ENCODE measurements around the gene KRTAP17-1.
"Not testable (repeated sequence)": the region's sequence is repeated elsewhere in the genome, so short reads cannot be mapped to it uniquely, and the experiment has no call there.

The KRTAP17-1 gene

DNA sequence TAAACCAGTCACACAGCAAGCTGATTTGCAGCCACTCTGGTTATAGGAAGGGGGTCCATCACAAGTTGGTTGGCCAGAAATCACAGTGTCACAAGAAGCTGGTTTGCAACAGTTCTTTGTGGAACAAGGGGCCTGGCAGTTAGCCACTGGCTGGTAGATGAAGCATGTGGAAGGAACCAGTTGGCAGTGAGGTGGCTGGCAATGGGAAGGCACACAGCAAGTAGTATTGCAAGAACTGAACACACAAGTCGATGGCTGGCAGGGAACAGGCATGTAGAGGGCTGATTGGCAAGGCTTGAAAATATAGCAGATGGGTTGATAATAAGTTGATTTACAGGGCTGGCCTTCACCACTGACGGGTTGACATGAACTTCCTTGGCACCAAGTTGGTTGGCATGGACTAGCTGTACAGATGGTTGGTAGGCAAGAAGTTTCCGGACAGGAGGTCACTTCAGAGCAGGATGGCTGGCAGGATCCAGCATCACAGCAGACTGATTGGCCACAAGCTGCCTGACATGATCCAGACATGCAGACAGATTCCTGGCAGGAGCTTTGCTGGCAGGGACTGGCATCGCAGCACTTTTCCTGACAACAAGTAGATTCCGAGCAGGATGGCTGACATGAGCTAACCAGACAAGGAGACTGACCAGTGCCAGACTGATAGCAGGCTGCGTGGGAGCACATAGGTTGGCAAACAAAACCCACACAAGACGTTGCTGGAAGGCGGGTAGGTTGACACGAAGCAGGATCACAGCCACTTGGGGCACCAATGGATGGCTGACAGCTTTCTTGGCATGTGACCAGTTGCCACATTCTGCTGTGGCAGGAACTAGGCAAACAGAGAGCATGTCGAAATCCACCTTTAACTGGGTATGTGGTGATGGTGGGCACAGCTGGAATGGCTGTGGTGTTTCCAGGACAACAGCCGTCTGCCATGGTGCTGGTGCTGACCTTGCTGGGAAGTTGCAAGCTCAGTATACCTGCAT, 13.3 kb downstream of the KRTAP17-1 start, which contains the start of gene KRTAP29-1:
TSS of gene KRTAP29-1 (minus strand) at position 936 of the 986 bp plus-strand sequence. CDS start at position 936, 0 bp downstream.
- DNase-seq: no peak

DNA sequence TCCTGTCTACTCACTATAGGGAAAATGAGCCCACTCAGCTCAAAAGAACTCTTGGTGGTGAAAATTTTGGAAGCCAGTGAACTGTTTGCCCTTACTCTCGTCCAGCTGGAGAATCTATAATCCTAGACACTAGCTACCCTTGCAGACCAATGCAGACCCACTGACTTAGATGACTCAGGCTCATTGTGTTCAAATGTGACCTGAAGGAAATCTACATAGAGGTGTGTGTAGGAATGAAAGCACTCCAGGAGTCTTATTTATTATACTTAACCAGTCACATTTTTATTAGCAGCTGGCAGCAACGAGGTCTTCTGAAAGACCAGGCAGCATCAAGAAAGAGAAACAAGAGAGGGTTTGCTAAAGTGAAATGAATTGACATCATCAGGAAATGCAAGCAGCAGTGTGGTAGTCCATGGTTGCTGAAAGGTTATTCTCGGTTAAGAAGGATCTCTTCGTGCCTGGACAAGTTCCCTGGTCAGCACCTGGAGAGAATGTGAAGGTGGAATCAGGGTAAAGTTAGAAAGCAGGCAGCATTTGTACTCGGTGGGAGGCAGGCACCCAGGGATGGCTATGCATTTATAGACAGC, 14.2 kb downstream of the KRTAP17-1 start:
- DNase-seq: no peak

DNA sequence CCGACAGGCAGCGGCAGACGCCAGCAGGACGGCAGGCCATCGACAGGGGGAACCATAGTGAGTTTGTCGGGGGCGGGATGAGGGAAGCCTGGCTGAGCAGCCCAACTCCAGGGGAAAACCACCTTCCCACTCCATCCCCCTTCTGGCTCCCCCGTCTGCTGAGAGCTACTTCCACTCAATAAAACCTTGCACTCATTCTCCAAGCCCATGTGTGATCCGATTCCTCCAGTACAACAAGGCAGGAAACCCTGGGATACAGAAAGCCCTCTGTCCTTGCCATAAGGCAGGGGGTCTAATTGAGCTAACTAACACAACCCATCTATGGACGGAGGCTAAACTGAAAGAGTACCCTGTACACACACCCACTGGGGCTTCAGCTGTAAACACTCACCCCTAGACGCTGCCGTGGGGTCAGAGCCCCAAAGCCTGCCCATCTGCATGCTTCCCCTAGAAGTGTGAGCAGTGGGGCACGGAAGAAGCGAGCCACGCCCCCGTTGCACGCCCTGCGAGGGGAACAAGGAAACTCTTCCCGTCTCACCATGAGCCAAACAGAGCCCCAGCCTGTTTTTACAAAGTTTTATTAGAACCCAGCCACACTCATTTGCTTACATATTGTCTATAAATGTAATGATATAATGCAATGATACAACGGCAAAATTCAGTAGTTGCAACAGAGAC, 16.9 kb downstream of the KRTAP17-1 start:
- DNase-seq: no peak

- no peak for DNase-seq
Observed at GRCh38 chr17:41296846-41297245, 18.7 kb downstream of the KRTAP17-1 start.

DNA sequence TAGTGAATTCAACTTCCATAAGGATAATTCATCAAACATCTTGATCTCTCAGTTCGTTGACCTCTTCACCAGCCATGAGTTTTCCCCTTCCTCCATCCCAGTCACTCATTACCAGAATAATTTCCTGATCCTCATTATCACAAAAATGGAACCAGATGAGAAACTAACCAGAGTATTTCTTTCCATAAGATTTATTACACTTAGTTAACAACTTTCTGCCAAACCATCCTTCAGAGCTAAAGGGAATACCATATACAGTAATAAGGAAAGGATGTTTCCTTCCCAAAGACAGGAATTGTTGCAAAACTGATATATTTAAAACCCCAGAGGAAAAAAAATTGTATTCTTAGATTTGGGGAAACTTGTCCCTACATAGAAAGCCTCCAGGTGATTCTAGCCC, 21.5 kb downstream of the KRTAP17-1 start:
- no peak for DNase-seq

DNA sequence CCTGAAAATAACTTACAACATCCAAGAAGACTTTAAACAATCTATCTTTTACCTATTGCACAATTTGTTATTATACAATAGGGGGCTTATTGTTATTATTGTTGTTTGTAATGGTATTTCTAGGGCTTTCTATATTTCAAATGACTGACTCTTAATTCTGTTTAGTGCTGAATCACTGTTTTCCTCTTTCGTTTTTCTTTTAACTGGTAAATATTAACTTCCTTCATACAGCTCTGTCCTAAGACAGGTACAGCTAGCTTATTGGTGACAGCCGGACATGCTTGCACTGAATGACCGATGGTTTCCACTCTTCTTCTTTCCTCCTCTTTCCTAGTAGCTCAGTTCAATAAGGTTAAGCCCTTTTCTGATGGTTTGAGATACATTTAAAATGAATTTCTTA, 28.5 kb downstream of the KRTAP17-1 start:
- DNase-seq: no peak

DNA sequence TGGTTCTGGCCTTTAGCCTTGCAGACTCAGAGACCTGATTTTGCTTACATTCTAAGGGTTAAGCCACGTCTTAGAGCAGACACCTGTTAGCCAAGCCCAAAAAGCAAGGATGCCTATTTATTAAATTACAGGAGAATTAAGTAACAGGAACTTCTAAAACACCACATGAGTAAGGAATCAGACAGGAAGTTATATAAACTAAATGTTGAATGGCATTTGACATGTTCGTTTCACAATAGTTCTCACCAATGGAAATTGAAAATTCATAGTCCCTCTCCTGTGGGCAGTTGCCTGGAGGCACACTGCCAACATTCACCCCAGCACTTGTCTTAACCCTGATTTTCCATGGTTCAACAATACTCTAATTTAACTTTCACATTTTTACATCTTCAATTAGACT, 31.0 kb downstream of the KRTAP17-1 start:
- DNase-seq: no peak

GRCh38 chr17:41284043-41284442, 31.5 kb downstream of the KRTAP17-1 start:
- no peak for DNase-seq

DNA sequence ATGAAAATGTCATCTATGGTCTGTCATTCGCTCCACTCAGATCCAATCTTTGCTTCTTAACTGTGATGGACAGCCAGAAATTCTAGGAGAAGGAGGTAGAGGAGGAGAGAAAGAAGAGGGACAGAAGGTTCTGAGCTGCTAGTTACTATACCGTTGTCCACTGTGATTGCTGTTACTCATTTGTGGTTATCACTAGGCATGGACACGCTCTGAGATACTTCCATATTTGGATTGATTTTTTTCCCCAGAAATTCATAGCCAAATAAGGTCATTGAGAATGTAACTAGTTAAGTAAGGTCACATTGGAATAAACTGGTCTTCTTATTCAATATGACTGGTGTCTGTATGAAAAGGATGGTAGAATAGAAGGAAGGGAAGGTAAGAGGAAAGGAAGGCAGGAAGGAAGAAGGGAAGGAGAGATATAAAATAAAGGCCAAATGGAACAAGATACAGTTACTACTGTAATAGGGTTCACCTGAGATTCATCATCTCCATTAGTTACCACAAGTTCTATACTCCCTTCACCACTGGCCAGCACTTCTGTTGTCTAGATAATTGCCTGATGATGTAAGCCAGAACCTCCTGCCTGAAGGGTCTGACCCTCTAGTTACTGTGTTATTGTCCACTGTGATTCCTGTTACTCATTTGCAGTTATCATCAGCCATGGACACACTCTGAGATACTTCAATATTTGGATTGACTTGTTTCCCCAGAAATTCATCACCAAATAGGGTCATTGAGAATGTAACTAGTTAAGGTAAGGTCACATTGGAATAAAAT, 37.1 kb downstream of the KRTAP17-1 start:
- DNase-seq: no peak

DNA sequence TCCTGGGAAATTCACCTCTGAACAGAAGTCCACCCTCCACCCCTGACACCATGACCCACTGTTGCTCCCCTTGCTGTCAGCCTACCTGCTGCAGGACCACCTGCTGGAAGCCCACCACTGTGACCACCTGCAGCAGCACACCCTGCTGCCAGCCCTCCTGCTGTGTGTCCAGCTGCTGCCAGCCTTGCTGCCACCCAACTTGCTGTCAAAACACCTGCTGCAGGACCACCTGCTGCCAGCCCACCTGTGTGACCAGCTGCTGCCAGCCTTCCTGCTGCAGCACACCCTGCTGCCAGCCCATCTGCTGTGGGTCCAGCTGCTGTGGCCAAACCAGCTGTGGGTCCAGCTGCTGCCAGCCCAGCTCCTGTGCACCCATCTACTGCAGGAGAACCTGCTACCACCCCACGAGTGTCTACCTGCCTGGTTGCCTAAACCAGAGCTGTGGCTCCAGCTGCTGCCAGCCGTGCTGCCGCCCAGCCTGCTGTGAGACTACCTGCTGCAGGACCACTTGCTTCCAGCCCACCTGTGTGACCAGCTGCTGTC, 39.8 kb downstream of the KRTAP17-1 start, which contains the start of gene KRTAP9-7:
TSS of gene KRTAP9-7 (plus strand) at position 51 of the 543 bp plus-strand sequence. CDS start at position 51, 0 bp downstream.
- not testable (repeated sequence) for DNase-seq

- no peak for DNase-seq
Observed at GRCh38 chr17:41271858-41272257, 43.7 kb downstream of the KRTAP17-1 start.

GRCh38 chr17:41271323-41271722, 44.2 kb downstream of the KRTAP17-1 start:
- not testable (repeated sequence) for DNase-seq

DNA sequence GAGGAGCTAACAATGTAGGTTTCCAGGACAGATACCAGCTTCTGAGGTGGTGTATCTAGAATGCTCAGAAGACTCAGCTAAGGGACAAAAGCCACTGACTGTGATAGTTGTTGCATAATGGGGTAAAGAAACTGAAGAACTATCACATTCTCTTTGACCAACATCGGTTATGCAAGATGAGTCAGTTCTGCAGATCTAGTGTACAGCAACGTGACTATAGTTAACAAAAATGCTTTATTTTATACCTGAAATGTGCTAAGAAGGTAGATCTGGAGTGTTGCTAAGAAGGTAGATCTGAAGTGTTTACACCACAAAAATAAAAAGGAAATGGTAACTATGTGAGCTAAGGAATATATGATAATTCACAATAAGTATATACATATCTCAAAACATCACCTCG, 47.8 kb downstream of the KRTAP17-1 start:
- no peak for DNase-seq

DNA sequence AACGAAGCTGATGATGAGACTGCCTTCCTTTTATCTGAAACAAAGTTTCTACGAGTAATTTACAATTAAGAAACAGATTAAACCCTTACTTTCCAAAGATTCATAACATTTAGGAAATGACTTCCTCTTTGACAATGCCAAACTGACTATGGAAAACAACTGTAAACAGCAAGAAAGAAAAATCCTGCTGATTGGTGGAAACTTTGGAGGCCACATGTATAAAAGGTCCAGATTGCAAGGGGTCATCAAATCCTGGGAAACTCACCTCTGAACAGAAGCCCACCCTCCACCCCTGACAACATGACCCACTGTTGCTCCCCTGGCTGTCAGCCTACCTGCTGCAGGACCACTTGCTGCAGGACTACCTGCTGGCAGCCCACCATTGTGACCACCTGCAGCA, 50.4 kb downstream of the KRTAP17-1 start, which contains the start of gene KRTAP9-6:
TSS of gene KRTAP9-6 (plus strand) at position 301 of the 400 bp plus-strand sequence. CDS start at position 301, 0 bp downstream.
- no peak for DNase-seq

Measured in NCI-H187 (cell line).